ENCODE results near the gene CCDC51.
"Not testable (repeated sequence)": the region's sequence is repeated elsewhere in the genome, so short reads cannot be mapped to it uniquely, and the experiment has no call there.

CCDC51 gene

GRCh38 chr3:48439820-48440589 is at the start of gene CCDC51, which contains the start of gene TMA7:
TSS of gene CCDC51 (minus strand) at chr3:48440119. CDS start at chr3:48435128, 4,991 bp downstream.
TSS of gene TMA7 (plus strand) at chr3:48440257. CDS start at chr3:48440297, 40 bp downstream.
- DNase-seq (ENCODE audit: low read depth in 2 of 2) = peak; percentile 96 to 97

- no peak for DNase-seq (ENCODE audit: low read depth in 2 of 2)
Measured at GRCh38 chr3:48486952-48487351, 47.0 kb upstream of the CCDC51 start.

GRCh38 chr3:48482822-48483221 is 42.9 kb upstream of the CCDC51 start:
- not testable (repeated sequence) for DNase-seq (ENCODE audit: low read depth in 2 of 2)

- not testable (repeated sequence) for DNase-seq (ENCODE audit: low read depth in 2 of 2)
Measured at GRCh38 chr3:48480891-48481290, 41.0 kb upstream of the CCDC51 start.

GRCh38 chr3:48478626-48479555 is 39.0 kb upstream of the CCDC51 start:
- no peak for DNase-seq (ENCODE audit: low read depth in 2 of 2)

GRCh38 chr3:48477959-48478520 is 38.1 kb upstream of the CCDC51 start:
- no peak for DNase-seq (ENCODE audit: low read depth in 2 of 2)

- no peak for DNase-seq (ENCODE audit: low read depth in 2 of 2)
Measured at GRCh38 chr3:48476426-48477053, 36.6 kb upstream of the CCDC51 start.

GRCh38 chr3:48475188-48475587 is 35.3 kb upstream of the CCDC51 start:
- no peak for DNase-seq (ENCODE audit: low read depth in 2 of 2)

- no peak for DNase-seq (ENCODE audit: low read depth in 2 of 2)
Measured at GRCh38 chr3:48474619-48475018, 34.7 kb upstream of the CCDC51 start.

GRCh38 chr3:48474031-48474430 is 34.1 kb upstream of the CCDC51 start:
- not testable (repeated sequence) for DNase-seq (ENCODE audit: low read depth in 2 of 2)

GRCh38 chr3:48473617-48473952 is 33.7 kb upstream of the CCDC51 start:
- no peak for DNase-seq (ENCODE audit: low read depth in 2 of 2)

GRCh38 chr3:48472923-48473616 is 33.2 kb upstream of the CCDC51 start:
- peak; percentile 80 to 93 for DNase-seq (ENCODE audit: low read depth in 2 of 2)

GRCh38 chr3:48472673-48472922 is 32.7 kb upstream of the CCDC51 start:
- DNase-seq (ENCODE audit: low read depth in 2 of 2) = no peak

GRCh38 chr3:48470286-48470685 is 30.4 kb upstream of the CCDC51 start:
- DNase-seq (ENCODE audit: low read depth in 2 of 2) = no peak

- DNase-seq (ENCODE audit: low read depth in 2 of 2) = no peak
Measured at GRCh38 chr3:48469046-48469915, 29.4 kb upstream of the CCDC51 start.

- no peak for DNase-seq (ENCODE audit: low read depth in 2 of 2)
Measured at GRCh38 chr3:48468329-48468731, 28.4 kb upstream of the CCDC51 start.

- DNase-seq (ENCODE audit: low read depth in 2 of 2) = no peak
Measured at GRCh38 chr3:48467473-48468267, 27.8 kb upstream of the CCDC51 start.

GRCh38 chr3:48467110-48467454 is 27.2 kb upstream of the CCDC51 start:
- DNase-seq (ENCODE audit: low read depth in 2 of 2) = no peak

GRCh38 chr3:48466386-48467109 is 26.6 kb upstream of the CCDC51 start:
- no peak for DNase-seq (ENCODE audit: low read depth in 2 of 2)

Measured in stimulated activated CD8-positive, alpha-beta memory T cell treated with anti-CD3 and anti-CD28 coated beads, Interleukin-2, amount 100 ng/mL, for 1 hour (primary cell).